GM19351 (cell line): ENCODE data around the gene LEKR1.

Source experiments
- ATAC-seq: cut with Tn5 transposase; IDR thresholded peaks from one replicate; pipeline ENCODE4 v1.9.1; 2021; ENCODE audit warnings: mild to moderate bottlenecking, moderate library complexity; ENCODE audit not compliant: unreplicated experiment

Gene LEKR1

DNA sequence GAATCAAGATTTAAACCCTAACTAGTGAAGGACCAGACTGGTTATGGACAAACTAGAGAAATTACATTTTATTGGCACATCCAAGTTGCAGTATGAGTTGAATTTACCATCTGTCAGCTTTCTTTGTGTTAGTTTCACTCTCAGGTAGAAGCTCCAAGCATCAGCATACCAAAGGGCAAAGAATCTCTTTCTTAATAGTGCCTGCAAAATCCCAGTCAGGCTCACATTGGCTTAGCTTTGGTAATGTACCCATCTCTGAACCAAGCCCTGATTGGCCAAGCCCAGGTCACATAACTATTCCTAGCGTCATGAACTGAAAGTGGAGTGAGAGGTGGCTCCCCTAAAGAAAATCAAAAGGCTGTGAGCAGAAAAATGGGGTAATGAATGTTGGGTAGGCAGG lies 266.9 kb downstream of the LEKR1 start:
- no peak for ATAC-seq

DNA sequence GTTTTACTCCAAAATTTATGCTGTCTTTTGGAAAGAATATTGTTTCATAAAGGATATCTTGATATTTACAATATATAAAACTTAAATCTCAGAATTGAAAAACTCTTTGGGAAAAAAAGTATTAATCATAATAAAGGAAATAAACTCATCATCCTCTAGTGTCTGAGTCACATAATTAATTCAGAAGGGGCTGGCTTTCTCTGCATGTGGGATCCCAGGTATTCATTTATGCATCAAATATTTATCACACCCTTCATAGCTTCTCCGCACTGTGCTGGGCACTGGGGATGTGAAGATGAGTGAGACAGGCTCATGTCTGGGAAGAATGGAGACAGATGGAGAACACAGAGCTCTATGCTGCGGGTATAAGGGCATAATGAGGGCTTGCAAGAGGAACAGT lies 268.1 kb downstream of the LEKR1 start:
- ATAC-seq = no peak

DNA sequence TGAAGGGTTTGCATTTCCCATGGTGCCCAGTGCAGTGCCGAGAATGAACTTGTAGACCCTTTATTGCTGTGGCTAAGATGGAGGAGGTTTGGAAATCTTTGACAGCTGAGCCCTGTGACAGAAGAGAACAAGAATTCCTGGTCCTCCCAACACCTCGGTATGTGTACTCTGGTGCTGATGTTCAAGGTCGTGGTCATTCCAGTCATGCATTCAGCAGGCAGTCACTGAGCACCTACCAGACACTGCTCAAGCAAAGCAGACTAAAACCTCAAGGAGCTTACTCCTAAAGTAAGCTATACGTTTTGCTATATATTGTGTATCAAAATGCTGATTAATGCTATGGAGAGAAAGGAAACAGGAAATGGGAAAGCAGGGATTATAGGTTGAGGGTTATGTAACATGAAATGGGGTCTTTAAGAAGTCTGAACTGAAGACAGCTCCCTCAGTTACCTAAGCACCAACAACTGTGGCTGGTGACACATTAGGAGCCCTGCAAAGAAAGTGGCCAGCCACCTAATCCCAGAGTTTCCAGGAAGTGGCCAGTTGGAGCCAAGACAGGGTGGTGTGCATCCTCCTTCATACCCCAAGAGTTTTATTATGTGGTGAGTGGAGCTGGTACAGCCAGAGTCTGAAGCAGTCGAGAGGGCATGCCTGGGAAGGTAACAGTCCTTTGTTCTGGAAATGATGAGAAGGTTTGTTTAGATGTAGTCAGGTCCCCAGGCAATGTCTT lies 268.8 kb downstream of the LEKR1 start:
- no peak for ATAC-seq
